ENCODE results near the gene STMN1. TPM values are rescaled to one million over a fixed set of nuclear protein-coding genes. Genes with fewer than 3 reads are reported as not detected.

The STMN1 gene
- total RNA-seq, 1 experiment from 2014 or later = 349 TPM

DNA sequence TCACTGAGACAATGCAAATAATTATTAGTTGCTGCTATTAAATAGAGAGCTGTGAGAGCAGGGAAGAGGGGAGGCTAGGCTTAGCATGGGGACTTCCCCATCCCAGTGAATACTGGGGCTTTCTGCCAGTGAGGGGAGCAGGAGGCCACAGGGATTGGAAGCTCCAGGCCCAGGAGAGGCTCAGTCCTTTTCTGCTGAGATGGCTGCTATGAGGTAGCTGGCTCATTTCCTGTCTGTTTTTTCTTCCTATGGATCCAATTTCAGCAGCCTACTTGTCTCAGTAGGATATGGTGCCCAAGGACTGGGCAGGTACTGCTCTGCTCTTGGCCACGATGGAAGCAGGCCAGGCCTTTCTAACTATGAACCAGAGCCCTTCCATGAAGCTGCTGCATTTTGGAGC is 10.0 kb downstream of the STMN1 start:
- no peaks in the 10 kb centered on the region for H3K79me2 ChIP-seq (ENCODE audit: low read depth)
- CTCF ChIA-PET = interaction anchor here (0.6 to 2.2 kb wide), 7 partner anchors 59 to 524 kb away, joined by 3 to 25 read pairs (median 5); partner anchors contain the start of gene PAFAH2
- no peaks in the 10 kb centered on the region for H3K27me3 ChIP-seq (ENCODE audit: insufficient read depth, low read depth)
- no peaks in the 10 kb centered on the region for H3K9me3 ChIP-seq (ENCODE audit: insufficient read depth, low read depth)
- H4K20me1 ChIP-seq (ENCODE audit: insufficient read depth) = no peaks in the 10 kb centered on the region
- TF ChIP-seq, protein P1, sequence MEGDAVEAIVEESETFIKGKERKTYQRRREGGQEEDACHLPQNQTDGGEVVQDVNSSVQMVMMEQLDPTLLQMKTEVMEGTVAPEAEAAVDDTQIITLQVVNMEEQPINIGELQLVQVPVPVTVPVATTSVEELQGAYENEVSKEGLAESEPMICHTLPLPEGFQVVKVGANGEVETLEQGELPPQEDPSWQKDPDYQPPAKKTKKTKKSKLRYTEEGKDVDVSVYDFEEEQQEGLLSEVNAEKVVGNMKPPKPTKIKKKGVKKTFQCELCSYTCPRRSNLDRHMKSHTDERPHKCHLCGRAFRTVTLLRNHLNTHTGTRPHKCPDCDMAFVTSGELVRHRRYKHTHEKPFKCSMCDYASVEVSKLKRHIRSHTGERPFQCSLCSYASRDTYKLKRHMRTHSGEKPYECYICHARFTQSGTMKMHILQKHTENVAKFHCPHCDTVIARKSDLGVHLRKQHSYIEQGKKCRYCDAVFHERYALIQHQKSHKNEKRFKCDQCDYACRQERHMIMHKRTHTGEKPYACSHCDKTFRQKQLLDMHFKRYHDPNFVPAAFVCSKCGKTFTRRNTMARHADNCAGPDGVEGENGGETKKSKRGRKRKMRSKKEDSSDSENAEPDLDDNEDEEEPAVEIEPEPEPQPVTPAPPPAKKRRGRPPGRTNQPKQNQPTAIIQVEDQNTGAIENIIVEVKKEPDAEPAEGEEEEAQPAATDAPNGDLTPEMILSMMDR (conservative IDR thresholded peaks at IDR 0.05) = no peak
- TF ChIP-seq EZH2 (IDR thresholded peaks at IDR 0.05; ENCODE audit: low read depth) = no peak
- intact Hi-C loops (cut with micrococcal nuclease; ENCODE audit: unreplicated experiment) = loop anchor here (10.0 kb wide), 1 partner anchor 269 kb away; the partner anchor contains the start of genes C1orf232 and ZNF593
- H3F3A ChIP-seq (ENCODE audit: insufficient read depth, low read depth) = peaks cover 27% of the 10 kb centered on the region
- peaks cover 26% of the 10 kb centered on the region for H3K4me1 ChIP-seq (replicated peaks; ENCODE audit: insufficient read depth)
- H3K9me2 ChIP-seq (ENCODE audit: insufficient read depth) = no peaks in the 10 kb centered on the region
- no TSS peak for BruUV-seq (replicated peaks)
- no peaks in the 10 kb centered on the region for H3K36me3 ChIP-seq (ENCODE audit: low read depth)
- no peak overlapping the region for H2AFZ ChIP-seq
- H3K4me2 ChIP-seq = no peak overlapping the region
- H3K27ac ChIP-seq = no peak overlapping the region
- no peak for DNase-seq
- H3K4me3 ChIP-seq = no peak overlapping the region
- POLR2A ChIA-PET (ENCODE audit: unreplicated experiment) = interaction anchor here (0.7 kb wide), 1 partner anchor 101 kb away, joined by 7 read pairs; no protein-coding TSS in a partner anchor

DNA sequence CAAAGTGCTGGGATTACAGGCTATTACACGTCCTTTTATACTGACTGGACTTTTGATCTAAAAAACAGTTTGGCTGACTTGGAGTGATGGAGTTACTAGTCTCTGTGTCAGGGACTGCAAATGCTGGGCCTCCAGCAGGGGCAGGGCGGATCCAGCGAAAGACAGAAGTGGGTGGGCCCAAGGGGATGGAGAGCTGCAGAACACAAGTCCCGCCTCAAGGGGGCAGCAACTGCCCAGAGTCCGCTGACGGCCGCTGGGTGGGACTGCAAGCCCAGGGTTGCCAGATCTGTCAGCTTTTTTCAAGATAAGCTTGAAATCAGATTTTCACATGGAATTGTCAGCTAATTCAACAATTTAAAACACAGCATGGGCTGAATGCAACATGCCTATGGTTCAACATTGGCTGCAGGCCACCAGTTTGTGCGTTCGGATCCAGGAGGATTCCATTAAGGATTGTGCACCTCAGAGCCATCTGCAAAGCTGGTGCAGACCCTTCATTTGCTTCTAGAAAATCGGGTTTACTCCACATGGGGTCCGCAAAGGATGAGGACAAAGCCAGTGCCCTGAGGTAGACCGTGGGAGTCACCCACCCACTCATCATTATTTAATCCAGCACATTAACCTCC is 10.7 kb downstream of the STMN1 start:
- Histone ChIP-seq H3K4me1 (replicated peaks; ENCODE audit: insufficient read depth) (peaks cover 33% of the 10 kb centered on the region), H3F3A (ENCODE audit: insufficient read depth, low read depth) (peaks cover 33% of the 10 kb centered on the region), H4K20me1 (ENCODE audit: insufficient read depth) (no peaks in the 10 kb centered on the region), H3K79me2 (ENCODE audit: low read depth) (no peaks in the 10 kb centered on the region), H3K36me3 (ENCODE audit: low read depth) (no peaks in the 10 kb centered on the region), H3K27me3 (ENCODE audit: insufficient read depth, low read depth) (no peaks in the 10 kb centered on the region), H2AFZ (no peak overlapping the region), H3K9me3 (ENCODE audit: insufficient read depth, low read depth) (no peaks in the 10 kb centered on the region), H3K27ac (no peak overlapping the region), H3K4me2 (no peak overlapping the region), H3K4me3 (no peak overlapping the region), H3K9me2 (ENCODE audit: insufficient read depth) (no peaks in the 10 kb centered on the region)
- no TSS peak for BruUV-seq (replicated peaks)
- ChIA-PET POLR2A (ENCODE audit: unreplicated experiment) (no interaction called here), CTCF (interaction anchor here (0.6 to 2.2 kb wide), 9 partner anchors 13 to 525 kb away, joined by 3 to 25 read pairs (median 5); partner anchors contain the start of gene PAFAH2)
- intact Hi-C loops (cut with micrococcal nuclease; ENCODE audit: unreplicated experiment) = loop anchor here (1.0 to 10.0 kb wide), 3 partner anchors 37 to 269 kb away; partner anchors contain the start of genes AUNIP, C1orf232, PAFAH2 and ZNF593
- no peak for TF ChIP-seq EZH2 (IDR thresholded peaks at IDR 0.05; ENCODE audit: low read depth)
- TF ChIP-seq, protein P1 (conservative IDR thresholded peaks at IDR 0.05) = peak; percentile 86
- DNase-seq = peak; percentile 61 to 86

DNA sequence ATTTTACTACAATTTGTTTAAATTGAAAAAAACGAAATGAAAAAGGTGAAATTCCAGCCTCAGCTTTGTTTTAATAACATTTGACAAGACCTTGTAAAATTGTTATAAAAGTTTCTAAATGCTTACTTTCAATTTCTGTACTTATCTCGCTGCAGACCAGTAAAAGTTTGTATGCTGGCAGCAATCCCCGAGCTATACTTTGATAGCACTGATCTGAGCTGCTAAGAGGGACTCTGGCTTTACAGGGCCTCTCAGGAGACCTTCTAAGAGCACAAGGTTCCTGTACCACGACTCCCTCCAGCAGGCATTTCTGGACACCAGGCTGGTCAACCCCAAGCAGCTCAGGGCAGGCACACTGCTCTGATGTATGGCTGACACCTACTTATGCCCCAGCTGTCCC is 13.1 kb downstream of the STMN1 start:
- H4K20me1 ChIP-seq (ENCODE audit: insufficient read depth) = no peaks in the 10 kb centered on the region
- POLR2A ChIA-PET (ENCODE audit: unreplicated experiment) = interaction anchor here (0.6 kb wide), 1 partner anchor 16 kb away, joined by 4 read pairs; no protein-coding TSS in a partner anchor
- peaks cover 56% of the 10 kb centered on the region for H3K4me1 ChIP-seq (replicated peaks; ENCODE audit: insufficient read depth)
- peak overlapping the region; percentile 76 for H3K4me2 ChIP-seq
- TF ChIP-seq EZH2 (IDR thresholded peaks at IDR 0.05; ENCODE audit: low read depth) = no peak
- TF ChIP-seq, protein P1 (conservative IDR thresholded peaks at IDR 0.05) = no peak
- CTCF ChIA-PET = interaction anchor here (0.6 to 0.7 kb wide), 2 partner anchors 235 to 1154 kb away, joined by 3 to 4 read pairs; no protein-coding TSS in a partner anchor
- no peaks in the 10 kb centered on the region for H3K9me3 ChIP-seq (ENCODE audit: insufficient read depth, low read depth)
- no peaks in the 10 kb centered on the region for H3K9me2 ChIP-seq (ENCODE audit: insufficient read depth)
- H2AFZ ChIP-seq = no peak overlapping the region
- H3K27me3 ChIP-seq (ENCODE audit: insufficient read depth, low read depth) = no peaks in the 10 kb centered on the region
- peak overlapping the region; percentile 96 for H3K27ac ChIP-seq
- BruUV-seq (replicated peaks) = TSS peak; percentile 22
- no peaks in the 10 kb centered on the region for H3K36me3 ChIP-seq (ENCODE audit: low read depth)
- H3K4me3 ChIP-seq = no peak overlapping the region; the same call in 1 of the 2 replicates
- no peaks in the 10 kb centered on the region for H3K79me2 ChIP-seq (ENCODE audit: low read depth)
- intact Hi-C loops (cut with micrococcal nuclease; ENCODE audit: unreplicated experiment) = loop anchor here (2.0 to 10.0 kb wide), 3 partner anchors 56 to 272 kb away; partner anchors contain the start of genes C1orf232 and ZNF593
- peaks cover 56% of the 10 kb centered on the region for H3F3A ChIP-seq (ENCODE audit: insufficient read depth, low read depth)
- no peak for DNase-seq
